Smooth muscle cell (in vitro differentiated cells): ENCODE data around the gene THEM5. TPM values are rescaled to one million over a fixed set of nuclear protein-coding genes. Genes with fewer than 3 reads are reported as not detected.
A peak's percentile ranks its signal among the peaks of the same experiment; 100 is the strongest.

Experiments
- DNase-seq: peaks from one replicate; lab custom pipeline; 2025; ENCODE audit not compliant: unreplicated experiment; lab: John Stamatoyannopoulos, UW
- H2AFZ ChIP-seq: fragments of 200-600 bp; sonication (generic); 2 replicates; pipeline ENCODE4 v1.6.0; 2016; ENCODE audit warnings: antibody characterized with exemption, low read depth, mild to moderate bottlenecking
- H3F3A ChIP-seq: fragments of 200-600 bp; sonication (generic); 2 replicates; pipeline ENCODE4 v1.6.0; 2017; ENCODE audit warnings: antibody characterized with exemption, low read depth
- H3K27ac ChIP-seq: fragments of 200-600 bp; sonication (generic); 2 replicates; pipeline ENCODE4 v1.5.1; 2016; ENCODE audit warnings: low read depth, mild to moderate bottlenecking
- H3K27me3 ChIP-seq: fragments of 200-600 bp; sonication (generic); 2 replicates; pipeline ENCODE4 v1.6.1; 2016; ENCODE audit warnings: low read depth, mild to moderate bottlenecking
- H3K36me3 ChIP-seq: fragments of 200-600 bp; sonication (generic); 2 replicates; pipeline ENCODE4 v1.5.1; 2016; ENCODE audit warnings: low read depth
- H3K4me1 ChIP-seq: fragments of 200-600 bp; sonication (generic); 2 replicates; pipeline ENCODE4 v1.5.1; 2016; ENCODE audit warnings: low read depth
- H3K4me2 ChIP-seq: fragments of 200-600 bp; sonication (generic); 2 replicates; pipeline ENCODE4 v1.6.0; 2016; ENCODE audit warnings: mild to moderate bottlenecking
- H3K4me3 ChIP-seq: fragments of 200-600 bp; sonication (generic); 2 replicates; pipeline ENCODE4 v1.5.1; 2016; ENCODE audit warnings: mild to moderate bottlenecking
- H3K79me2 ChIP-seq: fragments of 200-600 bp; sonication (generic); 2 replicates; pipeline ENCODE4 v1.6.0; 2016; ENCODE audit warnings: low read depth, mild to moderate bottlenecking
- H3K9ac ChIP-seq: fragments of 200-600 bp; sonication (generic); 2 replicates; pipeline ENCODE4 v1.6.0; 2016; ENCODE audit warnings: low read depth
- H3K9me3 ChIP-seq: fragments of 200-600 bp; sonication (generic); replicated peaks from 2 replicates; pipeline ENCODE4 v1.5.1; 2016; ENCODE audit warnings: low read depth
- H4K20me1 ChIP-seq: fragments of 200-600 bp; sonication (generic); 2 replicates; pipeline ENCODE4 v1.6.0; 2016; ENCODE audit warnings: low read depth
- WGBS: methylation state at CpG from one replicate; pipeline ENCODE4 v1.1.7; 2016; ENCODE audit warnings: low lambda C conversion rate; 5-methylcytosine and 5-hydroxymethylcytosine counted together
- polyA plus RNA-seq: library from polyadenylated mRNA; unstranded; fragments of >200 nt; fragmentation: Nextera tagmentation; extraction: Ambion mirVana; gene quantifications from 2 replicates; pipeline ENCODE4 v1.2.1, GENCODE V29; 2016
- total RNA-seq: library from RNA; depleted of rRNA; stranded (reverse); fragments of >200 nt; gene quantifications from 2 replicates; pipeline ENCODE4 v1.2.3, GENCODE V29; 2014
- TF ChIP-seq, protein P1 (sequence below): fragments of 200-600 bp; sonication (generic); IDR thresholded peaks from 2 replicates; pipeline ENCODE4 v1.5.1; 2017; ENCODE audit warnings: borderline replicate concordance, mild to moderate bottlenecking, antibody characterized with exemption; ENCODE audit not compliant: insufficient read depth, poor library complexity, severe bottlenecking

THEM5 gene
- total and polyA plus RNA-seq, 2 experiments from 2014 or later: 0.76 to 1.0 TPM

DNA sequence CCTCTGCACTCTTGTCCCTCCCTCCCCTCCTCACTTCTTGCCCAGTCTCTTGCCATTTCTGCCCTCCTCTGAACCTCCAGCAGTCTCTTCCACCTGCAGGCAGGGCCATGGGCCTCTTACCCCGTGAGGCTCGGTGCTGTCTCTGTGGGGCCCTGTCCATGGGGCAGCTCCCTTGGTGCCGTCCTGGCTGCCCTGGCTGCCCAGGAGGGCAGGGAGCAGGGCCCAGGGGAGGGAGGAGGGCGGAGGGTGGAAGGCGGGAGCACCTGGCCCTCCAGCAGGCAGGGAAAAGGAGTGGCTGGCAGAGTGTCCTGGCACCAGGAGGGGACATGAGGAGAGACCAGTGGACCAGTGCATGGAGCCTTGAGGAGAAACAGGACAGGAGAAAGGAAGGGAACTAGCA, 21.9 kb downstream of the THEM5 start, which contains the start of gene RORC:
RORC (minus strand) TSS at position 198 of the 400 bp plus-strand sequence; CDS start at position 160, 38 bp downstream.
- H3K9me3 ChIP-seq: no peaks in the 10 kb centered on the region
- no peak for DNase-seq
- no peaks in the 10 kb centered on the region for H3K79me2 ChIP-seq
- TF ChIP-seq, protein P1, sequence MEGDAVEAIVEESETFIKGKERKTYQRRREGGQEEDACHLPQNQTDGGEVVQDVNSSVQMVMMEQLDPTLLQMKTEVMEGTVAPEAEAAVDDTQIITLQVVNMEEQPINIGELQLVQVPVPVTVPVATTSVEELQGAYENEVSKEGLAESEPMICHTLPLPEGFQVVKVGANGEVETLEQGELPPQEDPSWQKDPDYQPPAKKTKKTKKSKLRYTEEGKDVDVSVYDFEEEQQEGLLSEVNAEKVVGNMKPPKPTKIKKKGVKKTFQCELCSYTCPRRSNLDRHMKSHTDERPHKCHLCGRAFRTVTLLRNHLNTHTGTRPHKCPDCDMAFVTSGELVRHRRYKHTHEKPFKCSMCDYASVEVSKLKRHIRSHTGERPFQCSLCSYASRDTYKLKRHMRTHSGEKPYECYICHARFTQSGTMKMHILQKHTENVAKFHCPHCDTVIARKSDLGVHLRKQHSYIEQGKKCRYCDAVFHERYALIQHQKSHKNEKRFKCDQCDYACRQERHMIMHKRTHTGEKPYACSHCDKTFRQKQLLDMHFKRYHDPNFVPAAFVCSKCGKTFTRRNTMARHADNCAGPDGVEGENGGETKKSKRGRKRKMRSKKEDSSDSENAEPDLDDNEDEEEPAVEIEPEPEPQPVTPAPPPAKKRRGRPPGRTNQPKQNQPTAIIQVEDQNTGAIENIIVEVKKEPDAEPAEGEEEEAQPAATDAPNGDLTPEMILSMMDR: no peak
- H3K36me3 ChIP-seq: no peaks in the 10 kb centered on the region
- no peak within 1 kb of the TSS for H3K9ac ChIP-seq
- 92% methylated on average over 5 of the region's 5 CpGs for WGBS
- no peaks in the 10 kb centered on the region for H4K20me1 ChIP-seq
- H3K4me2 ChIP-seq: no peak within 1 kb of the TSS
- no peaks in the 10 kb centered on the region for H3K27me3 ChIP-seq
- no peak within 1 kb of the TSS for H2AFZ ChIP-seq
- no peaks in the 10 kb centered on the region for H3F3A ChIP-seq
- H3K4me3 ChIP-seq: no peak within 1 kb of the TSS
- no peak within 1 kb of the TSS for H3K27ac ChIP-seq
- peaks cover 3% of the 10 kb centered on the region for H3K4me1 ChIP-seq

DNA sequence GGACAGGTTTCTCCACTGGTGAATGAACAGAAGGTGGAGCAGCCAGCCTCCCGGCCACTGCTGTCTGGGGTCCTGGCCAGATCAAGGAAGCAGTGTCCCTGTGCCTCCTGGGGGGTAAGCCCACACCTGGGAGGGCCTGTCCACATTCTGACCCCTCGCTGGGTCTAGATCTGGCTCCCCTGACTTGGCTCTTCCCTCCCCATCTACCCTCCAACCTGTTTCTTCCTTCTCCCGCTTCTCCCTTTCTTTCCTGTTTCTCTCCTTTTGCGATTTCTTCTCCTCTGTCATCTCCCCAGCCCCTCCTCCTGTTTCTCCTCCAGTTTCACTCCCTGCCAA, 22.3 kb downstream of the THEM5 start:
- Histone ChIP-seq H3K9ac (no peak overlapping the region), H3K79me2 (no peaks in the 10 kb centered on the region), H2AFZ (no peak overlapping the region), H3K4me1 (peaks cover 3% of the 10 kb centered on the region), H4K20me1 (no peaks in the 10 kb centered on the region), H3K4me3 (no peak overlapping the region), H3K9me3 (no peaks in the 10 kb centered on the region), H3F3A (no peaks in the 10 kb centered on the region), H3K27me3 (no peaks in the 10 kb centered on the region), H3K36me3 (no peaks in the 10 kb centered on the region), H3K27ac (no peak overlapping the region), H3K4me2 (no peak overlapping the region)
- DNase-seq: no peak
- 73% methylated on average over 4 of the region's 4 CpGs for WGBS
- TF ChIP-seq, protein P1: no peak

DNA sequence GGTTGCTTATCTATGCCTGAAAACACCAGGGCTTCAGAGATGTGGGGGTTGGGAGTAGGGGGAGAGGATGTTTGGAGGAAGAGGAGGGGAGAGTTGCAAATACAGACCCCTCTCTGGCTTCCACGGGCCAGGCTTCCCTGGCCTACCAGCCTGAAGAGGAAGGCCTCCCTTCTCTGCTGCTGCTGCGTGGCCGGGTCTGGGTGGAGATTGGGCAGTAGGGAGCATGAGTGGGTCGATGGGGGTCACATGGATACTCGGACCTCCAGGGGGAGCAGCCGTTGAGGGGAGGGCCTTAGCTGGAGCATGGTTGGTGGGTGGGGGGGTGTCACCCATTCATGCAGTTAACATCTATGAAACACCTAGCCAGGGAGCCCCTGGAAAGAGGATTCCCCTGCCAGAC, 23.5 kb downstream of the THEM5 start:
- DNase-seq: no peak
- Histone ChIP-seq H3K79me2 (no peaks in the 10 kb centered on the region), H3K9me3 (no peaks in the 10 kb centered on the region), H3K36me3 (no peaks in the 10 kb centered on the region), H2AFZ (no peak overlapping the region), H4K20me1 (no peaks in the 10 kb centered on the region), H3K4me1 (peaks cover 3% of the 10 kb centered on the region), H3K4me2 (no peak overlapping the region), H3K4me3 (no peak overlapping the region), H3K9ac (no peak overlapping the region), H3K27me3 (no peaks in the 10 kb centered on the region), H3F3A (no peaks in the 10 kb centered on the region), H3K27ac (no peak overlapping the region)
- WGBS: 71% methylated on average over 6 of the region's 6 CpGs
- TF ChIP-seq, protein P1: no peak

DNA sequence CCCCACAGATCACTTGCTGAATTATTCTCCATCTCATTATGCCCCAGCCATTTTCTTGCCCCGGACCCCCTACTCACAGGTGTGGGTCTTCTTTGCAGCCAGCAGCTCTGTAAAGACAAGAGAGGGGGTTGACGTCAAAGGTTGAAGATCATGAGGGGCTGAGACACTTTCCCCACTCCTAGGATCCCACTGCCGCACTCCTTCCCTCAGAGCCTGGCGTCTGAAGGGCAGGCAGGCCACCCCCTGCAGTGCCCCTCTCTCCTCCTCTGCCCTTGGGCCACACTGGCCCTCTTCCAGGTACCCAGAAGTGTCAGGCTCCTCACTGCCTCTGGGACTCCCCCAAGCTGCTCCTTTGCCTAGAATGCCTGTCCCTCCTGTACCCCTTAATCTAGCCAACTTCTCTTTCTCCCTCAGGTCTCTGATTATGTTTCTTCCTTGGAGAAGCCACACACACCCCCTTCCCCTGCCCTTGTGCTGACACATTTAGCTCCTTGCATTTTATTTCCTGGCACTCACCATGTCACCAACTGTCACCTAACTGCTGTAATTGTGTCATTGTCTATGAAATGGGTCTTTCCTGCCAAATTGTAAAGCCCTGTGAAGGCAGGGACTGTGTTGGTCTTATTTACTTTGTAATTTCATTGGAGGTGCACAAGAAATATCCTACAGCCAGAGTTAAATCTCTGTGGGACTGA, 24.0 kb downstream of the THEM5 start:
- Histone ChIP-seq H3K4me3 (no peak overlapping the region), H3F3A (no peaks in the 10 kb centered on the region), H3K4me2 (peak overlapping the region; percentile 13), H3K36me3 (no peaks in the 10 kb centered on the region), H3K27me3 (no peaks in the 10 kb centered on the region), H3K9me3 (no peaks in the 10 kb centered on the region), H3K27ac (no peak overlapping the region), H3K4me1 (peaks cover 3% of the 10 kb centered on the region), H3K79me2 (no peaks in the 10 kb centered on the region), H2AFZ (no peak overlapping the region), H3K9ac (no peak overlapping the region), H4K20me1 (no peaks in the 10 kb centered on the region)
- WGBS: 56% methylated on average over 4 of the region's 4 CpGs
- TF ChIP-seq, protein P1: no peak
- DNase-seq: no peak
